H1 (cell line): ENCODE results near the gene TCL1A. TPM values are rescaled to one million over a fixed set of nuclear protein-coding genes. Genes with fewer than 3 reads are reported as not detected.

Experiments
- CTCF ChIA-PET: fragments of 300-600 bp; sonication (Branson Sonifier 250); formaldehyde crosslinking; loops from one replicate; lab custom pipeline; 2021; ENCODE audit not compliant: partially characterized antibody; lab: Charles Lee
- POLR2A ChIA-PET: fragments of 300-600 bp; sonication (Branson Sonifier 250); formaldehyde crosslinking; loops from one replicate; lab custom pipeline; 2021; ENCODE audit warnings: inconsistent platforms; ENCODE audit not compliant: partially characterized antibody; lab: Charles Lee
- DNase-seq, 2 experiments: peaks; one replicate each; pipeline versions ENCODE4 v3.0.0 to v3.0.0-alpha.2; 2010 to 2022; ENCODE audit warnings: low spot score in 2 of 2, low read depth in 1 of 2, mixed read lengths in 1 of 2
- FAIRE-seq: peaks from 2 replicates; lab custom pipeline; 2011; peaks lifted over from hg19 to GRCh38; lab: Jason Lieb, UNC
- H2AFZ ChIP-seq: 2 replicates; pipeline ENCODE4 v1.8.1; 2012; ENCODE audit warnings: low read length, inconsistent platforms
- H2AK5ac ChIP-seq: 2 replicates; pipeline ENCODE4 v1.6.1; 2013; ENCODE audit warnings: low read depth, low read length
- H2BK120ac ChIP-seq: replicated peaks from 2 replicates; pipeline ENCODE3; 2013; ENCODE audit warnings: low read depth, low read length, inconsistent platforms
- H2BK12ac ChIP-seq: 2 replicates; pipeline ENCODE4 v1.6.1; 2013; ENCODE audit warnings: low read depth, low read length
- H2BK15ac ChIP-seq: 2 replicates; pipeline ENCODE4 v1.6.1; 2013; ENCODE audit warnings: low read length
- H2BK20ac ChIP-seq: 2 replicates; pipeline ENCODE4 v1.6.1; 2013; ENCODE audit warnings: low read length
- H2BK5ac ChIP-seq: 2 replicates; pipeline ENCODE4 v1.6.1; 2013; ENCODE audit warnings: low read depth, low read length
- H3K14ac ChIP-seq: 2 replicates; pipeline ENCODE4 v1.6.1; 2013; ENCODE audit warnings: inconsistent platforms; ENCODE audit not compliant: insufficient read length
- H3K18ac ChIP-seq: 2 replicates; pipeline ENCODE4 v1.6.1; 2013; ENCODE audit warnings: low read length; ENCODE audit errors: extremely low read depth
- H3K23ac ChIP-seq: 2 replicates; pipeline ENCODE4 v1.6.1; 2013; ENCODE audit warnings: inconsistent platforms; ENCODE audit not compliant: insufficient read length
- H3K23me2 ChIP-seq: 2 replicates; pipeline ENCODE4 v1.6.1; 2013; ENCODE audit warnings: low read depth, low read length
- H3K27ac ChIP-seq: 2 replicates; pipeline ENCODE4 v1.6.1; 2011; ENCODE audit warnings: low read depth, low read length, inconsistent platforms
- H3K27me3 ChIP-seq, 4 experiments: replicated peaks in 1 of 4; 1 replicate in 1 of 4; 2 replicates in 3 of 4; pipeline versions ENCODE4 v1.6.1 to v1.8.1; 2011 to 2013; ENCODE audit warnings: low read length in 3 of 4, mild to moderate bottlenecking in 3 of 4, inconsistent platforms in 2 of 4, mixed read lengths in 2 of 4, moderate library complexity in 1 of 4; ENCODE audit not compliant: control insufficient read depth in 3 of 4, insufficient read depth in 3 of 4; ENCODE audit errors: extremely low read depth in 1 of 4
- H3K36me3 ChIP-seq, 4 experiments: 2 replicates each; pipeline versions ENCODE4 v1.6.1 to v1.8.1; 2011 to 2013; ENCODE audit warnings: mild to moderate bottlenecking in 4 of 4, low read length in 3 of 4, moderate library complexity in 2 of 4, control low read depth in 1 of 4, inconsistent platforms in 1 of 4; ENCODE audit not compliant: insufficient read depth in 4 of 4, control insufficient read depth in 2 of 4
- H3K4ac ChIP-seq: replicated peaks from 2 replicates; pipeline ENCODE3; 2013; ENCODE audit warnings: low read length, low read depth, mixed read lengths, inconsistent platforms; ENCODE audit not compliant: insufficient read length
- H3K4me1 ChIP-seq, 4 experiments: replicated peaks in 1 of 4; 1 replicate in 1 of 4; 2 replicates in 3 of 4; pipeline versions ENCODE4 v1.6.1 to v1.8.1; 2011 to 2013; ENCODE audit warnings: low read length in 3 of 4, inconsistent platforms in 2 of 4, mixed read lengths in 1 of 4; ENCODE audit not compliant: insufficient read depth in 4 of 4, control insufficient read depth in 3 of 4
- H3K4me2 ChIP-seq, 2 experiments: 2 replicates each; pipeline versions ENCODE4 v1.6.1 to v1.8.1; 2011 to 2013; ENCODE audit warnings: low read depth in 2 of 2, low read length in 2 of 2, control low read depth in 1 of 2, inconsistent platforms in 1 of 2, mild to moderate bottlenecking in 1 of 2; ENCODE audit not compliant: insufficient read depth in 1 of 2
- H3K4me3 ChIP-seq, 4 experiments: fragments of 200-600, 300-600 bp in 1 of 4; sonication (generic), shearing (Covaris generic), sonication (Bioruptor Twin) in 1 of 4; 2 replicates each; pipeline versions ENCODE4 v1.5.1 to v1.8.1; 2011 to 2016; ENCODE audit warnings: low read length in 4 of 4, low read depth in 3 of 4, control low read depth in 2 of 4, inconsistent platforms in 2 of 4, mild to moderate bottlenecking in 2 of 4, mixed read lengths in 1 of 4, moderate library complexity in 1 of 4; ENCODE audit not compliant: insufficient read depth in 2 of 4; ENCODE audit errors: extremely low read depth in 1 of 4
- H3K56ac ChIP-seq: replicated peaks from 2 replicates; pipeline ENCODE3; 2013; ENCODE audit warnings: low read depth, mild to moderate bottlenecking, mixed read lengths, low read length, inconsistent platforms; ENCODE audit not compliant: insufficient read length
- H3K79me1 ChIP-seq: 2 replicates; pipeline ENCODE4 v1.6.1; 2013; ENCODE audit warnings: low read depth, low read length, control low read depth
- H3K79me2 ChIP-seq, 2 experiments: 2 replicates each; pipeline versions ENCODE4 v1.6.1 to v1.8.1; 2012 to 2013; ENCODE audit warnings: low read length in 2 of 2, mild to moderate bottlenecking in 2 of 2, inconsistent platforms in 1 of 2; ENCODE audit not compliant: insufficient read depth in 2 of 2, control insufficient read depth in 1 of 2
- H3K9ac ChIP-seq, 4 experiments: replicated peaks in 1 of 4; 1 replicate in 1 of 4; 2 replicates in 3 of 4; pipeline versions ENCODE4 v1.6.1 to v1.8.1; 2011 to 2013; ENCODE audit warnings: low read depth in 3 of 4, low read length in 3 of 4, control low read depth in 2 of 4, mild to moderate bottlenecking in 2 of 4, moderate library complexity in 2 of 4, inconsistent platforms in 1 of 4; ENCODE audit errors: extremely low read depth in 1 of 4
- H3K9me3 ChIP-seq, 2 experiments: 2 replicates each; pipeline versions ENCODE4 v1.6.1 to v1.8.1; 2012 to 2013; ENCODE audit warnings: mild to moderate bottlenecking in 2 of 2, moderate library complexity in 2 of 2, control low read depth in 1 of 2, inconsistent platforms in 1 of 2, low read depth in 1 of 2, low read length in 1 of 2, mixed read lengths in 1 of 2; ENCODE audit not compliant: insufficient read depth in 2 of 2
- H4K20me1 ChIP-seq, 2 experiments: replicated peaks in 1 of 2; 2 replicates each; pipeline versions ENCODE3 to v1.8.1; 2011 to 2013; ENCODE audit warnings: inconsistent platforms in 2 of 2, low read length in 2 of 2, mild to moderate bottlenecking in 1 of 2; ENCODE audit not compliant: insufficient read depth in 2 of 2, control insufficient read depth in 1 of 2
- H4K5ac ChIP-seq: 2 replicates; pipeline ENCODE4 v1.6.1; 2013; ENCODE audit warnings: low read length, low read depth, mixed read lengths, inconsistent platforms; ENCODE audit not compliant: insufficient read length
- H4K8ac ChIP-seq: 2 replicates; pipeline ENCODE4 v1.8.0; 2013; ENCODE audit warnings: mild to moderate bottlenecking, moderate library complexity, low read length, inconsistent platforms; ENCODE audit not compliant: insufficient read depth; ENCODE audit errors: extremely low read depth
- H4K91ac ChIP-seq: replicated peaks from 2 replicates; pipeline ENCODE3; 2013; ENCODE audit warnings: low read length, mixed read lengths, inconsistent platforms; ENCODE audit not compliant: insufficient read length
- CBX5 ChIP-seq: fragments of 300-800, 300-1000 bp; sonication (generic); IDR thresholded peaks from 2 replicates; pipeline ENCODE4 v1.7.1; 2016; ENCODE audit warnings: antibody characterized with exemption, low read length, low read depth
- EP300 ChIP-seq, 2 experiments: IDR thresholded peaks; 1 replicate in 1 of 2; 2 replicates in 1 of 2; pipeline ENCODE4 v1.6.1; 2011 to 2012; ENCODE audit warnings: low read depth in 2 of 2, low read length in 2 of 2, mild to moderate bottlenecking in 2 of 2, borderline replicate concordance in 1 of 2, inconsistent platforms in 1 of 2, moderate library complexity in 1 of 2
- NANOG ChIP-seq: IDR thresholded peaks from 2 replicates; pipeline ENCODE4 v1.6.1; 2011; ENCODE audit warnings: low read length, low read depth, mild to moderate bottlenecking, inconsistent platforms; ENCODE audit not compliant: insufficient read depth, poor library complexity, severe bottlenecking
- POLR2A ChIP-seq, 2 experiments: IDR thresholded peaks; 1 replicate in 1 of 2; 2 replicates in 1 of 2; pipeline ENCODE4 v1.6.1; 2011; ENCODE audit warnings: low read depth in 2 of 2, low read length in 2 of 2, mild to moderate bottlenecking in 2 of 2; ENCODE audit errors: control extremely low read depth in 1 of 2
- RNF2 ChIP-seq: fragments of 200-900, 300-1000 bp; sonication (generic); IDR thresholded peaks from 2 replicates; pipeline ENCODE4 v1.7.1; 2016; ENCODE audit warnings: borderline replicate concordance, low read depth, mild to moderate bottlenecking, antibody characterized with exemption, low read length; ENCODE audit not compliant: poor library complexity, severe bottlenecking; ENCODE audit errors: missing control alignments
- RXRA ChIP-seq: IDR thresholded peaks from 2 replicates; pipeline ENCODE4 v1.6.1; 2011; ENCODE audit warnings: low read depth, mild to moderate bottlenecking, low read length, moderate library complexity; ENCODE audit not compliant: insufficient read depth
- SP2 ChIP-seq: IDR thresholded peaks from 2 replicates; pipeline ENCODE4 v1.6.1; 2012; ENCODE audit warnings: mild to moderate bottlenecking, low read length, inconsistent platforms
- YY1 ChIP-seq: IDR thresholded peaks from 2 replicates; pipeline ENCODE4 v1.6.1; 2011; ENCODE audit warnings: low read depth, mild to moderate bottlenecking, low read length
- WGBS, 2 experiments: shearing (Covaris generic) in 1 of 2; methylation state at CpG; one replicate each; pipeline versions ENCODE4 v1.1.6 to v1.1.7; 2013 to 2015; ENCODE audit warnings: low lambda C conversion rate in 2 of 2, mixed read lengths in 2 of 2, inconsistent platforms in 1 of 2, low coverage in 1 of 2, missing lambda C conversion rate in 1 of 2; ENCODE audit not compliant: insufficient replicate concordance in 2 of 2, insufficient coverage in 1 of 2, insufficient read length in 1 of 2; ENCODE audit errors: extremely low coverage in 1 of 2, missing lambda C conversion rate in 1 of 2; 5-methylcytosine and 5-hydroxymethylcytosine counted together
- polyA plus RNA-seq, 7 experiments: library from polyadenylated mRNA; depleted of rRNA in 3 of 7; stranded (reverse) in 5 of 7; unstranded in 2 of 7; fragments of >200 nt in 5 of 7; fragments of 200-250 nt in 2 of 7; gene quantifications; 1 replicate in 5 of 7; 2 replicates in 1 of 7; 4 replicates in 1 of 7; pipeline versions ENCODE4 v1.2.1 to v1.2.3, GENCODE V29; 2011 to 2013; ENCODE audit warnings: missing spikeins in 2 of 7, mixed read lengths in 2 of 7
- total RNA-seq: library from RNA; stranded (reverse); fragmentation: NEBNext Ultra II Directional; extraction: Animal tissue kit (Norgen Biotek cat#: 25700); gene quantifications from 2 replicates; pipeline ENCODE4 v1.2.1, GENCODE V29; 2021

The TCL1A gene
- total and polyA plus RNA-seq, 2 of the 8 experiments (the other 6 are each of a cell fraction or from before 2014, with no cell fraction given): 0.35 to 7.6 TPM

DNA sequence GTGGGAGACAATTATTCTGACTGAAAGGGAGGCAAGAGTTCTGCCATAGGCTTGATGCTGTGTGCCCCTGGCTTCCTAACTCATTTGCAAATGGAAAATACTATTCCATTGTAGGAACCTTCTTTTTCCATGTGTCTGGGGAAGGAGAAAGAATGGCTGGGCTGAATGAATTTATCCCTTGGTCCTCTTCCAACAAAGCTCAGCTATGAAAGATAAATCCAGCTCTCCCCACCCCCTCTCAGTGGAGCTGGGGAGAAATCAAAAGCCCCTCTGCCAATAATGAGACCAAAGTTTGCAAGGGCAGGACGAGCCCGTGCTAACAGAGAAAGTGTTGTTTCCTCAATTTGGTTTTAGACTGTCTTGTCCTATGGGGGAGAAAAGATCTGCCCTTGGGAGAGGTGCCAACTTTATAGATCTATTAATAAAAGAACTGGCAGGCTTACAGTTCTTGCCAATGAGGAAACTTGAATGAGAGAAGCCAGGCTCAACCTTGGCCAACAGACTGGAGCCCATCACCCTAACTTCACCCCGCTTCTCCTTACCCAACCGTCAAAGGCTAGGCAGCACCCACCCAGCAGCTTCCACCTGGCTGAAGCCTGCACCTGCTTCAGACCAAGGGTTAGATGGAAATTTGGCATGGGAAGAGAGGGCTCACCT, 36.6 kb downstream of the TCL1A start:
- TF ChIP-seq YY1: no peak
- no peak for TF ChIP-seq CBX5
- no peak for TF ChIP-seq RNF2
- no peak for TF ChIP-seq RXRA
- TF ChIP-seq POLR2A (IDR thresholded peaks at IDR 0.05; ENCODE audit: control extremely low read depth in 1 of 2, low read depth in 2 of 2, low read length in 2 of 2): no peak
- TF ChIP-seq SP2: no peak
- no peak for TF ChIP-seq NANOG
- TF ChIP-seq EP300 (IDR thresholded peaks at IDR 0.05; ENCODE audit: borderline replicate concordance in 1 of 2, low read depth in 2 of 2, low read length in 2 of 2): no peak
- 97% methylated on average over 4 of the region's 4 CpGs; no CpG with 5 or more reads in 1 of the 2 experiments for WGBS, 2 experiments
- Histone ChIP-seq H3K14ac (no peak overlapping the region), H2BK20ac (no peak overlapping the region), H3K4ac (no peak overlapping the region), H3K18ac (no peak overlapping the region), H2AK5ac (no peak overlapping the region), H4K91ac (no peak overlapping the region), H2BK120ac (no peak overlapping the region), H3K4me3 (no peak overlapping the region), H3K27me3 (no peaks in the 10 kb centered on the region; a peak in 2 of 7 replicates), H2BK15ac (no peak overlapping the region), H2BK12ac (no peak overlapping the region), H3K79me1 (no peaks in the 10 kb centered on the region), H3K56ac (no peak overlapping the region), H2AFZ (no peak overlapping the region), H3K4me1 (peaks cover 2 to 11% (median 3%) of the 10 kb centered on the region in 4 experiments; a peak in 5 of 7 replicates), H3K9me3 (peaks cover 0 to 2% of the 10 kb centered on the region in 2 experiments; a peak in 1 of 4 replicates), H3K79me2 (no peaks in the 10 kb centered on the region), H3K4me2 (no peak overlapping the region), H3K27ac (no peak overlapping the region), H3K36me3 (no peaks in the 10 kb centered on the region), H4K5ac (no peak overlapping the region), H2BK5ac (no peak overlapping the region), H4K20me1 (no peaks in the 10 kb centered on the region), H3K23me2 (no peaks in the 10 kb centered on the region; the same call in 1 of the 2 replicates), H4K8ac (no peak overlapping the region), H3K9ac (no peak overlapping the region), H3K23ac (no peak overlapping the region)
- FAIRE-seq: no peak
- ChIA-PET CTCF (interaction anchor here (1.0 to 1.7 kb wide), 4 partner anchors 10 to 112 kb away, joined by 3 to 7 read pairs (median 4); no protein-coding TSS in a partner anchor), POLR2A (no interaction called here)
- DNase-seq: no peak
